ENCODE results near the gene GJA4.

GJA4 gene

GRCh38 chr1:34792868-34793727 is at the start of gene GJA4:
Gene GJA4 (plus strand): TSS chr1:34792999. CDS start chr1:34794214, 1,215 bp downstream.
- no peak for DNase-seq

GRCh38 chr1:34743775-34744174 is 49.0 kb upstream of the GJA4 start:
- DNase-seq = no peak

- DNase-seq = no peak
Observed at GRCh38 chr1:34744851-34745250, 47.9 kb upstream of the GJA4 start.

GRCh38 chr1:34745666-34746065 is 47.1 kb upstream of the GJA4 start:
- no peak for DNase-seq

GRCh38 chr1:34746101-34746500 is 46.7 kb upstream of the GJA4 start:
- no peak for DNase-seq

GRCh38 chr1:34746785-34747637 is 45.8 kb upstream of the GJA4 start:
- no peak for DNase-seq

- DNase-seq = no peak
Observed at GRCh38 chr1:34747638-34747941, 45.2 kb upstream of the GJA4 start.

GRCh38 chr1:34749992-34750391 is 42.8 kb upstream of the GJA4 start:
- DNase-seq = no peak

GRCh38 chr1:34750610-34751009 is 42.2 kb upstream of the GJA4 start:
- DNase-seq = no peak

- DNase-seq = no peak
Observed at GRCh38 chr1:34753163-34753562, 39.6 kb upstream of the GJA4 start.

GRCh38 chr1:34754964-34755637 is 37.7 kb upstream of the GJA4 start, which contains the start of gene GJB5:
Gene GJB5 (plus strand): TSS chr1:34755047. CDS start chr1:34757331, 2,284 bp downstream.
- DNase-seq = no peak

- DNase-seq = no peak
Observed at GRCh38 chr1:34755961-34756360, 36.8 kb upstream of the GJA4 start.

- DNase-seq = no peak
Observed at GRCh38 chr1:34757386-34757785, 35.4 kb upstream of the GJA4 start.

- DNase-seq = no peak
Observed at GRCh38 chr1:34758751-34759150, 34.0 kb upstream of the GJA4 start.

- no peak for DNase-seq
Observed at GRCh38 chr1:34759503-34760357, 33.1 kb upstream of the GJA4 start, which contains the start of gene GJB4. Gene GJB4 (plus strand): TSS chr1:34759740. CDS start chr1:34761255, 1,515 bp downstream.

- no peak for DNase-seq
Observed at GRCh38 chr1:34761176-34761761, 31.5 kb upstream of the GJA4 start.

- DNase-seq = no peak
Observed at GRCh38 chr1:34761776-34762307, 31.0 kb upstream of the GJA4 start.

GRCh38 chr1:34762474-34763141 is 30.2 kb upstream of the GJA4 start:
- no peak for DNase-seq

- no peak for DNase-seq
Observed at GRCh38 chr1:34763142-34763781, 29.5 kb upstream of the GJA4 start.

GRCh38 chr1:34768856-34769255 is 23.9 kb upstream of the GJA4 start:
- no peak for DNase-seq
